Adipocyte (in vitro differentiated cells): ENCODE measurements around the gene ACSM4.

ENCODE experiments used
- DNase-seq: peaks from one replicate; pipeline ENCODE4 v3.0.0-alpha.2; 2015; ENCODE audit warnings: low read depth
- H3K27me3 ChIP-seq: replicated peaks from 2 replicates; pipeline ENCODE4 v1.7.0; 2013; ENCODE audit warnings: mild to moderate bottlenecking, low read length, moderate library complexity; ENCODE audit not compliant: control insufficient read depth, insufficient read depth
- H3K36me3 ChIP-seq: 2 replicates; pipeline ENCODE4 v1.7.0; 2013; ENCODE audit warnings: low read length, mild to moderate bottlenecking, moderate library complexity; ENCODE audit not compliant: control insufficient read depth, insufficient read depth, severe bottlenecking
- H3K4me1 ChIP-seq: 2 replicates; pipeline ENCODE4 v1.7.0; 2013; ENCODE audit warnings: mild to moderate bottlenecking, low read length, moderate library complexity; ENCODE audit not compliant: control insufficient read depth, insufficient read depth
- H3K4me3 ChIP-seq: 2 replicates; pipeline ENCODE4 v1.7.0; 2013; ENCODE audit warnings: mild to moderate bottlenecking, low read length, moderate library complexity
- H3K9ac ChIP-seq: 2 replicates; pipeline ENCODE4 v1.7.0; 2013; ENCODE audit warnings: mild to moderate bottlenecking, low read length, moderate library complexity
- H3K9me3 ChIP-seq: 2 replicates; pipeline ENCODE4 v1.7.0; 2013; ENCODE audit warnings: mild to moderate bottlenecking, low read length, moderate library complexity; ENCODE audit not compliant: control insufficient read depth

Gene ACSM4

DNA sequence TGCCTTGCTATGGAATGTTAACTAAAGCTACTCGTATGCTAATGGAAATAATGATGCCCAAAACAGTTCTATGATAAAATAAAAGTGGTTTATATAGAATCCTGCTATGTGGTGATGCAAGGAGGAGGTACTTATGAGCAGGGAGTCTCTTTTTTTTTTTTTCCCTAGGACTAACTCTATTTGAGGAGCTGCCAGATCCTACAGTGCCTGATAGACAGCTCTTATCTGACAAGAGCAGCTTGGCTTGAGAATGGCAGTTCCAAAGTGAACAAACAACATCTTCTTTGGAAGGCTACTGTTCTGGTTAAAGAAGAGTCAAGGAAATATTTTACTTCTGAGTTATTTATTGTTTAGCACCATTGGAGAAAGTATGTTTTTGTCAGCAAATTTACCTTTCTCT, 10.2 kb upstream of the ACSM4 start:
- Histone ChIP-seq H3K9me3 (peaks cover 16% of the 10 kb centered on the region), H3K9ac (no peak overlapping the region), H3K4me3 (no peak overlapping the region), H3K27me3 (peaks cover 19% of the 10 kb centered on the region), H3K36me3 (no peaks in the 10 kb centered on the region), H3K4me1 (no peaks in the 10 kb centered on the region)
- DNase-seq: no peak

GRCh38 chr12:7295529-7295928, 8.3 kb upstream of the ACSM4 start:
- no peaks in the 10 kb centered on the region for H3K4me1 ChIP-seq
- H3K36me3 ChIP-seq: no peaks in the 10 kb centered on the region
- H3K27me3 ChIP-seq: peaks cover 20% of the 10 kb centered on the region
- H3K4me3 ChIP-seq: no peak overlapping the region
- no peak overlapping the region for H3K9ac ChIP-seq
- peaks cover 13% of the 10 kb centered on the region for H3K9me3 ChIP-seq
- no peak for DNase-seq

GRCh38 chr12:7297865-7298264, 6.0 kb upstream of the ACSM4 start:
- DNase-seq: no peak
- no peak overlapping the region for H3K4me3 ChIP-seq

DNA sequence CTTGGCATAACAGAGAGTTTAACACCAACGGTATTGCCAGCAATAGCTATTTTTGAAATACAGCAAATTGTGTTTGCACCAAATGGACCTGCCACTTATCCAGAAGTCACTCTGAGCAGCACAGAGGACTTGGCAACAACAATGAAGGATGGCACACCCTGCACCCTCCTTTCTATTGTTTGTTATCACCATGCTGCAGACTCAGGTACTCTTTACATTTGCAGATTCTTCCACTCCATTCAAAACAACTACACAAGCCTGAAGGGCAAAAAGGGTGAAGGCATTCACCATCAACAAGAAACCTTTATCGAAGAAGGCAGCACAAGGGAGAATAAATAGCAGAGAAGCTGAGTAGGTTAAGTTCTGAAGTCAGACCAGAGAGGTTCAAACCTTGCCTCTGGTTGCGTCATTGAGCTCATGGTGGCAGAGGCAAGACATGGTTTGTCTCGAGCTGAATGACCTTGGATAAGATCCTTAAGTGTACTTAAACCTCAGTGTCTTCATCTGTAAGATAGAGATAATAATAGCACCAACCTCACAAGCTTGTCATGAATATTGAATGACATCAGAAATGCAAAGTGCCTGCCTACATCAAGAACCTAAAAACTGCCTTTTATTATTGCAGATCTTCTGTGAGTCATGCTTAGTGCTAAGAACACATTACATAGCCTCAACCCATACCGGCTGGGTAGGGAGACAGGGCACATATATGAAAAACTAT, 1.4 kb upstream of the ACSM4 start:
- DNase-seq: no peak
- H3K9ac ChIP-seq: no peak overlapping the region
- H3K27me3 ChIP-seq: peaks cover 10% of the 10 kb centered on the region
- H3K4me3 ChIP-seq: no peak overlapping the region
- H3K9me3 ChIP-seq: no peaks in the 10 kb centered on the region
- peaks cover 4% of the 10 kb centered on the region for H3K4me1 ChIP-seq
- no peaks in the 10 kb centered on the region for H3K36me3 ChIP-seq

More at GRCh38 chr12:7297865-7298264, 6.0 kb upstream of the ACSM4 start:
- Histone ChIP-seq H3K9ac (no peak overlapping the region), H3K27me3 (peaks cover 20% of the 10 kb centered on the region), H3K9me3 (peaks cover 6% of the 10 kb centered on the region), H3K36me3 (no peaks in the 10 kb centered on the region), H3K4me1 (no peaks in the 10 kb centered on the region)

- Histone ChIP-seq H3K36me3 (no peaks in the 10 kb centered on the region), H3K4me3 (no peak overlapping the region), H3K9me3 (no peaks in the 10 kb centered on the region), H3K27me3 (peaks cover 8% of the 10 kb centered on the region), H3K4me1 (peaks cover 4% of the 10 kb centered on the region), H3K9ac (no peak overlapping the region)
- no peak for DNase-seq
Measured at GRCh38 chr12:7303230-7303629, 642 bp upstream of the ACSM4 start.

DNA sequence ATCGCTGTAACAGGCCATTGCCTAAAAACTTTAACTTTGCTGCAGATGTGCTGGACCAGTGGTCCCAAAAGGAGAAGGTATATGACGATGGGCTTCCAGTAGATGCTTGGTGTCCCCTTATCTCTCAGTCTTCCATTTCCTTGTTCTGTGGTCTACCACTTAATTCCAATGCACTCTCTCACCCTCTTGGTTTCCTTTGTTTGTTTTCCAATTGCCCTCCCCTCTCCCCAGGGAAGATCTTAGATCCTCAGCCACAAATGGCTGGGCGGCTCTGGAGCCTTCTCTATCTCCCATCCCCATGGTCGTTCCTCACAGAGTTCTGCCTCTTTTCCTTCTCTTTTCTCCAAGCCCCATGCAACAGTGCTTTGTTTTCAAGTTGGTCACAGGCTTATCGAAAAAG, 584 bp downstream of the ACSM4 start:
- peaks cover 3% of the 10 kb centered on the region for H3K27me3 ChIP-seq
- H3K4me3 ChIP-seq: no peak overlapping the region
- peaks cover 4% of the 10 kb centered on the region for H3K4me1 ChIP-seq
- DNase-seq: no peak
- H3K36me3 ChIP-seq: no peaks in the 10 kb centered on the region
- no peaks in the 10 kb centered on the region for H3K9me3 ChIP-seq
- H3K9ac ChIP-seq: no peak overlapping the region

DNA sequence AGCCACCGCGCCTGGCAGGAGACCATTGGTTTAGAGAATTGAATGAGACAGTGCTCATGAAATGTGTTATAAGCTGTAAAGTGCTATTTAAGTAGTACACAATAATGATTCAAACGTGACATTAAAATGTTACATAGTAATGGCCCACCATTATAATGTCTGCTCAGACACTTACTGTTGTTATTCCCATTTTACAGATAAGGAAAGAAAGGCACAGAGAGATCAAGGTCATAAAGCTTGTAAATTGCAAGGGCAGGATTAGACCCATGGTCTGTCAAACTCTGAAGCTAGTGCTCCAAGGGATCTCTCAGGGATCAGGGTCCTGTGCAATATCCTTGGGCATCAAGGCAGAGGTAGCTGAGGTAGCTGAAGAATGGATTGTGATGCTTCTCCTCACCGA, 6.2 kb downstream of the ACSM4 start:
- DNase-seq: no peak
- no peak overlapping the region for H3K9ac ChIP-seq
- no peaks in the 10 kb centered on the region for H3K4me1 ChIP-seq
- no peak overlapping the region for H3K4me3 ChIP-seq
- no peaks in the 10 kb centered on the region for H3K9me3 ChIP-seq
- no peaks in the 10 kb centered on the region for H3K27me3 ChIP-seq
- no peaks in the 10 kb centered on the region for H3K36me3 ChIP-seq

DNA sequence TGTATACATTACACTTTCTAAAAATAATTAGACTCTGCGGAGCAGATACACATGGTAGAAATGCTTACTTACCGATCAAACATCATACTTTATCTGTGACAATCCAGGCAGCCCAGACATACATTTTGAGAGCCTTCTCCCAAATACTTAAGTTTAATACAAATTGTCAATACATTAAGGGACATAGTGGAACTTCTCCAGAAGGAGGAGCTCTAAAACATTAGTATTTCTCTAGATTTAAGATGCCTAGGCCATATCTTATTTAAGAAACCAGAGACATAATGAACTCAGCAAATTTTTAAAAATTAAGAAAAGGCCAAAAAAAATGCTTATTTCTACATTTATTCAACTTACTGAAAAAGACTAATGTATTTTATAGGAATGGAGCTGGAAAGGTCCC, 16.1 kb downstream of the ACSM4 start:
- Histone ChIP-seq H3K4me1 (no peaks in the 10 kb centered on the region), H3K4me3 (no peak overlapping the region), H3K9ac (no peak overlapping the region), H3K27me3 (no peaks in the 10 kb centered on the region), H3K9me3 (no peaks in the 10 kb centered on the region), H3K36me3 (no peaks in the 10 kb centered on the region)
- no peak for DNase-seq

GRCh38 chr12:7321624-7322023, 17.8 kb downstream of the ACSM4 start:
- Histone ChIP-seq H3K27me3 (no peaks in the 10 kb centered on the region), H3K4me1 (no peaks in the 10 kb centered on the region), H3K36me3 (no peaks in the 10 kb centered on the region), H3K4me3 (no peak overlapping the region), H3K9me3 (no peaks in the 10 kb centered on the region), H3K9ac (no peak overlapping the region)
- no peak for DNase-seq

- Histone ChIP-seq H3K4me1 (no peaks in the 10 kb centered on the region), H3K4me3 (no peak overlapping the region), H3K36me3 (no peaks in the 10 kb centered on the region), H3K27me3 (no peaks in the 10 kb centered on the region), H3K9ac (no peak overlapping the region), H3K9me3 (no peaks in the 10 kb centered on the region)
- no peak for DNase-seq
Measured at GRCh38 chr12:7322599-7322998, 18.7 kb downstream of the ACSM4 start.

DNA sequence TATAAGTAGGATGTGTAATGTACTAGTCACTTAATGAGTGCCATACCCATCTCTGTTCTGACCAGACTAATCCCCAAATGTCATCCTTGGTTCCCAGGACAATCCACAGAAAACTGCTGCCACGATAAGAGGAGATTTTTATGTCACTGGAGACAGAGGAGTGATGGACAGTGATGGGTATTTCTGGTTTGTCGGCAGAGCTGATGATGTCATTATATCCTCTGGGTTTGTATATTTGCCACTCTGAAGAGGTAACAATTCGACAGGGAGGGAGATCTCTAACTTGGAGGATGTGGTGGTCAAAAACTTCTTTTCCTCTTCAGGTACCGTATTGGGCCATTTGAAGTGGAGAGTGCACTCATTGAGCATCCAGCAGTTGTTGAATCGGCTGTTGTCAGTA, 20.3 kb downstream of the ACSM4 start:
- DNase-seq: no peak
- Histone ChIP-seq H3K9me3 (no peaks in the 10 kb centered on the region), H3K36me3 (no peaks in the 10 kb centered on the region), H3K27me3 (no peaks in the 10 kb centered on the region), H3K4me3 (no peak overlapping the region), H3K9ac (no peak overlapping the region), H3K4me1 (no peaks in the 10 kb centered on the region)

- DNase-seq: no peak
- no peaks in the 10 kb centered on the region for H3K36me3 ChIP-seq
- no peaks in the 10 kb centered on the region for H3K9me3 ChIP-seq
- no peak overlapping the region for H3K4me3 ChIP-seq
- no peak overlapping the region for H3K9ac ChIP-seq
- no peaks in the 10 kb centered on the region for H3K4me1 ChIP-seq
- no peaks in the 10 kb centered on the region for H3K27me3 ChIP-seq
Measured at GRCh38 chr12:7327918-7328317, 24.0 kb downstream of the ACSM4 start.
